GM11168 (cell line): ENCODE results near the gene MARK1.

Experiments
- in situ Hi-C: fragments of 300-500 bp; cut with MboI; formaldehyde crosslinking; loops from one replicate; pipeline ENCODE4 v1.12.0; 2022; ENCODE audit warnings: low sequenced_read_pairs; ENCODE audit not compliant: unreplicated experiment

MARK1 gene

GRCh38 chr1:220528679-220529501 is 954 bp downstream of the MARK1 start:
- in situ Hi-C loops: no loop called here

DNA sequence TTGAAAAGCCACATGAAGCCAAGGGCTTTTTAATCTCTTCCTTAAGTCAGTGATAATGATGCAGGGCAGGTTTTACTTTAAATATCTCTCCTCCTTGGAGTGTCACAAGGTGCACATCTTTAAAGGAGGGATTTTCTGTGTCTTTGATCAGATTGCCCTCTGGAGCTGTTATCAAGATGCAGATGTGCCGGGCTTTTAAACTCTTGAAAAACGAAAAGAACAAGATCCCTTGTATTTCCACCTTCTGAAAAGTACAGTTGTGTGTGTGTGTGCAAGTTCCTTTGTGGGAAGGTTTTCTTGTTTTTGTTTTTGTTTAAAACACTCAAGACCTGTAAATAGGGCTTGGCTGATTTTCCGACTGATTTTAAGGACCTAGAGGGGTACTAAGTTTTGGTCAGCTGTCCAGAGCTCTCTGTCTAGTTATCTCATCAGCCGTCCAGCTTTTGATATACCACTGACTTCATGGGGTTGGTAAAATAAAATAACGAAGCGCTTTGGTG is 1.6 kb downstream of the MARK1 start:
- in situ Hi-C loops: no loop called here

DNA sequence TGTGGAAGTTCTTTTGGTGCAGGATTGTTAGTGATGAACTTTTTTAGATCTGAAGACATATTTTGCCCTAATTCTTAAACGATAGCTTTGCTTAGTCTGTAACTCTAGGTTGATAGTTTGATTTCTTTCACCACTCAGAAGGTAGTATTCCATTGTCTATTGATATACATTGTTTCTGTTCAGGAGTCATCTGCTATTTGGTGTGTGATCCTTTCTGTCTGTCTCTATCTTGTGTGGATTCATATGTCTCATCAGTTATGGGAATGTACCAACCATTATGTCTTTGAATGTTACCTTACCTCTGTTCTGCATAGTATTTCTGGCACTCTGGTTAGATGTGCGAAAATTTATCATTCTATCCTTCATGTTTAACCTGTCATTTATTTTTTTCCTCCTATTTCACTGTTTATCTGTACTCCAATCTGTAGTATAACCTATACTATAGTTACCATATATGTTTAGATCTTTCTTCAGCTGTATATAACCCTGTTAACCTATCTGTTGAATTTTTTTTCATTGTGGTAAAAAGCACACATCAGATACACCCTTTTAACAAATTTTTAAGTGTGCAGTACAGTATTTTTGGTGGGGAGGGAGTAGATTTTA is 5.7 kb downstream of the MARK1 start:
- in situ Hi-C loops: no loop called here

- in situ Hi-C loops: no loop called here
Measured at GRCh38 chr1:220544901-220545303, 17.0 kb downstream of the MARK1 start.

GRCh38 chr1:220550811-220551399 is 23.0 kb downstream of the MARK1 start:
- in situ Hi-C loops: no loop called here

- in situ Hi-C loops: no loop called here
Measured at GRCh38 chr1:220551718-220552117, 23.8 kb downstream of the MARK1 start.

- in situ Hi-C loops: no loop called here
Measured at GRCh38 chr1:220552672-220553260, 24.8 kb downstream of the MARK1 start.

DNA sequence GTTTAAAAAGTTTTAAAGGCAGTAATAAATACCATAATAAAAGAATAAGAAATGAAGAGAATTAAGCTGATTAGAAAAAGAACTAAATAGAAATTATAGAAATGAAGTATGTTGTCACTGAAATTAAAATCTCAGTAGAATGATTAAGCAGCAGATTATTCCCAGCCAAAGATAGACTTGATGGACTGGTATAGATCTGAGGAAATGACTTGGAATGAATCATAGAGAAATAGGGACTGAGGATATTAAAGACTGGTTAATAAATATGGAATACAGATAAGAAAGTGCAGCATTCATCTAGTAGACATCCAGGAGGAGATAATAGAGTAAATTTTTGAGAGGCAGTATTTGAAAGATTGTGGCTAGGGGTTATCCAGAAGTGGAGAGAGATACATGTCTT is 28.7 kb downstream of the MARK1 start:
- in situ Hi-C loops: no loop called here

GRCh38 chr1:220563564-220563963 is 35.6 kb downstream of the MARK1 start:
- in situ Hi-C loops: no loop called here

- in situ Hi-C loops: no loop called here
Measured at GRCh38 chr1:220564216-220564615, 36.3 kb downstream of the MARK1 start.

DNA sequence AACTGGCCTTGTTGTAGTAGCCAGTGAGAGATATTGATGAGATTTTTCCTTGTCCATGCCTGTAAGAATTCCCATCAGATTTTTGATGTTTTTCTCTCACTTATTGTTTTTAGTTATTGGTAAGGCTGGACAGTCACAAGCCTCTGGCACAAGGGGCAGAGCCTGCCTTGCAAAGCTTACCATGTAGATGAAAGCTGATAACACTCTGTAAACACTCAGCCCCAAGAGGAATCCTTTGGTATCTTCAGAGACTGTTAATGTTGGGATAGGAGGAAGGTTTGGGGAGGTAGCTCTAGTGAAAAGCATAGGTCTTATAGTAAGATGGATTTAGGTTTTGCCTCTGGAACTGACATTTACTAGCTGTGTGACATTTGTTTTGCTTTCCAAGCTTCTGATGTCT is 37.7 kb downstream of the MARK1 start:
- in situ Hi-C loops: no loop called here

GRCh38 chr1:220566869-220567268 is 38.9 kb downstream of the MARK1 start:
- in situ Hi-C loops: no loop called here

DNA sequence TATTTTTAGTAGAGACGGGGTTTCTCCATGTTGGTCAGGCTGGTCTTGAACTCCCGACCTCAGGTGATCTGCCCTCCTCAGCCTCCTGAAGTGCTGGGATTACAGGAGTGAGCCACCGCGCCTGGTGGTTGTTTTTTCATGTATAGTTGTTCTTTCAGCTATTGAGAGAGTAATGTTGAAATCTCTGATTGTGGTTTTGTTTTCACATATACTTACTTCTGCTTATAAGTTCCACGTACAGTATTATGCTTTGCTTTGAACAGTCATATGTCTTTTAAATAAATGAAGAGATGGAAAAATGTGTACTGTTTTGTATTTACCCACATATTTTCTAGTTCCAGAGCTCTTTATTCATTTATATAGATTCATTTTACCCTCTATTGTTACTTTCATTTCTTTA is 44.5 kb downstream of the MARK1 start:
- in situ Hi-C loops: no loop called here

DNA sequence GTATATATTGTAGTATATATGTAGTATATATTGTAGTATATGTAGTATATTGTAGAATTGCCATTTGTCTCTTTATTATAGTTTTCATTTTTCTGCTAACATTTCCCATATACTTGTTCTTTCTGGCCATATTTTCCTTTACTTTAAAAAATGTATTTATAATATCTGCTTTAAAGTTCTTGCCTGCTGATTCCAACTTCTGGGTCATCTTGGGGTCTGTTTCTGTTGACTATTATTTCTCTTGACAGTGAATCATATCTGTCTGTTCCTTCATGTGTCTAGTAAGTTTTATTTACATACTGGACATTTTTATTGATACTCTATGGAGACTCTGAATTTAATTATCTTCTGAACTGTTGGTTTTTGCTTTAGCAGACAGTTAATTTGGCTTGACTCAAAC is 45.9 kb downstream of the MARK1 start:
- in situ Hi-C loops: no loop called here

DNA sequence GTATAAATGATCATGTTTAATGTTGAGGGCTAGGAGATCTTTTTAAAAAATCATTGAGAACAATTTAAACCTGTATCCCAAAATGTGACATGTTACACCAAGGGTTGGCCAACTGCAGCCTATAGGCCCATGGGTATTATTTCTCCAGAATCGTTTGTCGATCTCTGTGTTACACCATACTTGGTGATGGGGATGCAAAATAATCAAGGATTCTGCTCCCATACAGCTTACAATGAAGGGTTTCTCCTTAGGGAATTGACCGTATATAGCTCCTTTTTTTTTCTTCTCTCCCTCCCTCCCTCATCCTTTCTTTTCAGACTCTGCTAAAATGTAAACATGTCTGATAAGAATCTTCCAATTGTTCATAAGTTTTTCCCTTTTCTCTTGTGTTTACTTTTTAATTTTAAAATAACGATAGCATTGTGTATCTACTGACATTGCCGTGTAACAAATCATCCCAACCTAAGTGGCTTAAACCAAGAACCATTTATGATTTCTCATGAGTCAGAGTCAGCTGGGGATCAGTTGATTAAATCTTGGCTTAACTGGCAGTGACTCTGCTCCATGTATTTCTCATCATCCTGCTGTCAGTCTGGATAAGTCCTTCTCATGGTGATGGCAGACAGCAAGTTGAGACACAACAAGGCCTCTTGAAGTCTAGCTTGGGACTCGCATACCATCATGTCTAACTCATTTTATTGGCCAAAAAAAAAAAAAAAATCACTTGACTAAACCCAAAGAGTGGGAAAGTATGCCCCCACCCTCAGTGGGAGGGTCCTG is 48.0 kb downstream of the MARK1 start:
- in situ Hi-C loops: no loop called here

DNA sequence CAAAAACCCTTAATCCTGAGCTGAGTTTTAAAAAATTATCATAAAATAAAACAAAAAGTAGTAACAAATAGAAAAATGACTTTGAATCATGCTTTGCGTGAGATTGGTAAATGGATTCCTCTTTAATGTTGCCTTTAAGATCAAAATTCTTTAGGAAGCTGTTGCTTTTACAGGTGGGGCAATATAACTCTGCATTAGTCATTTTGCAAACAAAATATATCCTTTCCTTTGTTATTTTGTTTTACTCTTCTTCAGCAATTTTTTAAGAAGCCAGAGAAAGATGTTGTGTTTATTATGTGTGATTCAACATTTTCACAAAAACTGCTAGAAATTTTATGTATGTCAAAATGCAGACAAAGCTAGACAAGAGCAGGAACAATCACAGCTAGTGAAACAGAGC is 50.0 kb downstream of the MARK1 start:
- in situ Hi-C loops: no loop called here

DNA sequence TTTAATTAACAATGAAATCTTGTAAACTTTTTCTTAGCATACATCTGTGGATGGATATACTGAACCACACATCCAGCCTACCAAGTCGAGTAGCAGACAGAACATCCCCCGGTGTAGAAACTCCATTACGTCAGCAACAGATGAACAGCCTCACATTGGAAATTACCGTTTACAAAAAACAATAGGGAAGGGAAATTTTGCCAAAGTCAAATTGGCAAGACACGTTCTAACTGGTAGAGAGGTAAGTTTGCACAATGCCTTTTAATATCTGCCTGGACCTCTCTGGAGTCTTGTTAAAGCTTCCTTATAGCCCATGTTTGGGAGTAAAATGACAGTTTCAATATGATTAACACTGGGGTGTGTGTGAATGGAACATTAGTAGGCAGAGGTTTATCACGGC is 51.4 kb downstream of the MARK1 start:
- in situ Hi-C loops: no loop called here

DNA sequence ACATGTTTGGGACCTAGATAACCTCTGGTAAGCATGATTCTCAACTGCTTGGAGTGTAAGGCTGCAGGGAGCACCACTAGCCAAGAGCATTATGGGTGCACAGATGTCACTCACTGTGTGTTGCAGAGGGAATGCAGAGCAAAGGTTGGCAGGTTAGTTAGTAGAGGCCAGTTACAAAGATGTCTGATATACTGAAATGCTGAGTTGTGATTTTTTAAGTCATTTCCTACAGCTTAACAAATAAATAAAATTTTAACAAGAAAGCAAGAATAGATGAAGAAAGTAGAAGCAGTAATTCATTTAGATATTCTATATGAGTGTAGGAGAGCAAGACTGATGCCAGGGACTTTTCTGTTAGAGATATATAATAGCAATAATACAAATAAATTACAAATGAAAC is 64.8 kb downstream of the MARK1 start:
- in situ Hi-C loops: no loop called here

GRCh38 chr1:220594356-220594755 is 66.4 kb downstream of the MARK1 start:
- in situ Hi-C loops: no loop called here

- in situ Hi-C loops: no loop called here
Measured at GRCh38 chr1:220595179-220595578, 67.2 kb downstream of the MARK1 start.
